ENCODE results near the gene KIF3B.
"Not testable (repeated sequence)": the region's sequence is repeated elsewhere in the genome, so short reads cannot be mapped to it uniquely, and the experiment has no call there.

KIF3B gene

GRCh38 chr20:32315891-32316290 is 38.4 kb downstream of the KIF3B start:
- TF ChIP-seq CTCF (conservative IDR thresholded peaks at IDR 0.05): no peak
- no peak overlapping the region for H3K27ac ChIP-seq

GRCh38 chr20:32316667-32317066 is 39.2 kb downstream of the KIF3B start:
- H3K27ac ChIP-seq: no peak overlapping the region
- no peak for TF ChIP-seq CTCF (conservative IDR thresholded peaks at IDR 0.05)

GRCh38 chr20:32319100-32319499 is 41.6 kb downstream of the KIF3B start:
- TF ChIP-seq CTCF (conservative IDR thresholded peaks at IDR 0.05): no peak
- H3K27ac ChIP-seq: no peak overlapping the region

- H3K27ac ChIP-seq: no peak overlapping the region
- TF ChIP-seq CTCF (conservative IDR thresholded peaks at IDR 0.05): no peak
Measured at GRCh38 chr20:32320305-32320704, 42.9 kb downstream of the KIF3B start.

- H3K27ac ChIP-seq: no peak overlapping the region
- TF ChIP-seq CTCF (conservative IDR thresholded peaks at IDR 0.05): no peak
Measured at GRCh38 chr20:32321390-32321789, 43.9 kb downstream of the KIF3B start.

GRCh38 chr20:32322260-32322659 is 44.8 kb downstream of the KIF3B start:
- H3K27ac ChIP-seq: not testable (repeated sequence)

GRCh38 chr20:32323761-32324160 is 46.3 kb downstream of the KIF3B start:
- H3K27ac ChIP-seq: not testable (repeated sequence)

GRCh38 chr20:32325706-32326503 is 48.5 kb downstream of the KIF3B start:
- H3K27ac ChIP-seq: peak overlapping the region; percentile 72
- no peak for TF ChIP-seq CTCF (conservative IDR thresholded peaks at IDR 0.05)

GRCh38 chr20:32326504-32326845 is 49.0 kb downstream of the KIF3B start:
- no peak for TF ChIP-seq CTCF (conservative IDR thresholded peaks at IDR 0.05)
- H3K27ac ChIP-seq: peak overlapping the region; percentile 72
